NCI-H524 (cell line): ENCODE results near the gene PLEKHN1.
A peak's percentile ranks its signal among the peaks of the same experiment; 100 is the strongest.

Source experiments
- DNase-seq, 2 experiments: peaks; one replicate each; lab custom pipeline; 2025; lab: John Stamatoyannopoulos, UW

PLEKHN1 gene, protein sequence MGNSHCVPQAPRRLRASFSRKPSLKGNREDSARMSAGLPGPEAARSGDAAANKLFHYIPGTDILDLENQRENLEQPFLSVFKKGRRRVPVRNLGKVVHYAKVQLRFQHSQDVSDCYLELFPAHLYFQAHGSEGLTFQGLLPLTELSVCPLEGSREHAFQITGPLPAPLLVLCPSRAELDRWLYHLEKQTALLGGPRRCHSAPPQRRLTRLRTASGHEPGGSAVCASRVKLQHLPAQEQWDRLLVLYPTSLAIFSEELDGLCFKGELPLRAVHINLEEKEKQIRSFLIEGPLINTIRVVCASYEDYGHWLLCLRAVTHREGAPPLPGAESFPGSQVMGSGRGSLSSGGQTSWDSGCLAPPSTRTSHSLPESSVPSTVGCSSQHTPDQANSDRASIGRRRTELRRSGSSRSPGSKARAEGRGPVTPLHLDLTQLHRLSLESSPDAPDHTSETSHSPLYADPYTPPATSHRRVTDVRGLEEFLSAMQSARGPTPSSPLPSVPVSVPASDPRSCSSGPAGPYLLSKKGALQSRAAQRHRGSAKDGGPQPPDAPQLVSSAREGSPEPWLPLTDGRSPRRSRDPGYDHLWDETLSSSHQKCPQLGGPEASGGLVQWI

DNA sequence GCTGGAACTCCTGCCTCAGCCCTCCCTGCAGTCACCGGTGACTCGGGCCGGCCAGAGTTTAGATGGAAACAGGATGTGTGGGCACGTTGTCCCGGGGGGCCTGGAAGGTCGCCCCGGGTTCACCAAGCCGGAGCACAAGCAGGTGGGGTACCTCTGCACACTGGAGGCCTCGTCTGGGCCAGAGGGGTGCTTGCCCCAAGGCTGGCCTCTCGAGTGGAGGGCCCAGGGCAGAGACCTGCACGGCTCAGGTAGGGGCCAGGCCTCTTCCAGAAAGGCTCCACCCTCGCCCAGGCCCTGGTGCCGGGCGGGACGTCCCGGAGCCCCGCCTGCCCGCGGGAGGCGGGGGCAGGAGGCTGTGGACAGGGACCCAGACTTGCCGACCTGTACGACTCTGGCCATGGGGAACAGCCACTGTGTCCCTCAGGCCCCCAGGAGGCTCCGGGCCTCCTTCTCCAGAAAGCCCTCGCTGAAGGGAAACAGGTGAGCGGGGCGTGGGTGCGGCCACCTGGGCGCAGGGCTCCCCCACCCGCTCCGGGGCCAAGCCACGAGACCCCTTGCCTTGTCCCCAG lies at the start of gene PLEKHN1:
Gene PLEKHN1 (plus strand): TSS at position 348 of the 569 bp plus-strand sequence. CDS start 50 bp downstream, at position 398.
- DNase-seq: no peak

DNA sequence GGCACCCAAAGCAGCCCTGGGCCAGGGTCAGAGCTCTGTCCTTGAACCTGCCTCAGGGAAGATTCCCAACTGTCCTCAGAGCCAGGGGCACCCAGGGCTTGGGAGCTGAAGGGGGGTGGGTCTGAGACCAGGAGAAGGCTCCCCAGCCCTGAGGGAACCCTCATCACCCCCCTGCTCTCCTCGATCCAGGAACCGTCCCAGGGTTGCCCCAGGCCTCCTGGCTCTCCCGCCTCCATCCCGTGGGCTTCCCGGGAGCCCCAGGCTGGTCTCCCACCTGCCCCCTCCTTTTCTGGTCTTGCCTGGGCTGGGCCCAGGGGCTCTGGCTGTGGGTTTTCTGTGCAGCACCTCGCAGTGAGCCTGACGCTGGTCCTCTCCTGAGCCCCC lies 49.2 kb upstream of the PLEKHN1 start:
- DNase-seq: no peak

DNA sequence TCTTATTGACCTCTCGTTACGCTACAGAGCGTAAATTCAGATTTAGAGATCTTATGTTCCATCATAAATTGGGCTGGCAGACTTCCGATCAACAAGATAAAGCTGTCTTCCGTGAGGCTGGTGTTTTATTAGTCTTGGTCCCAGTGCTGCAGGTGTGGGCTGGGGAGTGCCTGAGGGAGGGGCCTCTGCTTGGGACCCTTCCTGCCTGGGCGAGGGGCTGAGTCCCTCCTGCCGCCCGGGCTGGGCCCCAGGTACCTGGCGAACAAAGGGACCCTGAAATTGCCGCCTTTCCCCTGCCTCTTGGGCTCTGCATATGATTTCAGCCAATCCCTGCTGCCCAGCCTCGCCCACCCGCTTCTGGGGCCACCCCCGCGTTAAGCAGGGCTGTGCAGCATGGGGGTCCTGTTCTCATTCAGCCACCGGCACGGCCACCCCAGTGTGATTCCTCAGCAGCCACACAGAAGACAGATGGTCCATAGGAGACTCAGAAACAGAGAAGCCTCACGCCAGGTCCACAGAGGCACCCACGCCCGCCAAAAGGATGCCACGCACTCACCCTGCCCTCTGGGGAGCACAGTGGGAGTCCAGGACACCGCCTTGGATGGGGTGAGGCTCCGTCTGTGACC lies 48.7 kb upstream of the PLEKHN1 start:
- DNase-seq: no peak

DNA sequence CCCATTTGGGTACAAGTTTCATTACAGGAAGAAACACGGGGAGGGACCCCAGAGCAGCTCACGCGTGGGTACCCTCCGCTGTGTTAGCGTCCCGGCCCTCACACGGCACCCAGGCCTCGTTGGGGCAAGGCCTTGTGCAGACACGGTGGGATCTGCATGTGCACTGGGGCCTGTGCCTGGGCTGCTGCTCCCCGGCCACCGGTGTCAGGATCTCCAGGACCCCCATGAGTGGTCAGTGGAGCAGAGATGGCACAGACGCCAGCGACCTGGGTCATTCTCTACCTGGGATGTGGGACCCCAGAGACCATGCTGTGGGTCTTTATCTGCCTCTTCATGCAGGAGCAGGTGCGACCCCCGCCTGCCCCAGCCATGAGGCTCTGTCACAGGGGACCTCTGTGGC lies 47.9 kb upstream of the PLEKHN1 start:
- DNase-seq: no peak

DNA sequence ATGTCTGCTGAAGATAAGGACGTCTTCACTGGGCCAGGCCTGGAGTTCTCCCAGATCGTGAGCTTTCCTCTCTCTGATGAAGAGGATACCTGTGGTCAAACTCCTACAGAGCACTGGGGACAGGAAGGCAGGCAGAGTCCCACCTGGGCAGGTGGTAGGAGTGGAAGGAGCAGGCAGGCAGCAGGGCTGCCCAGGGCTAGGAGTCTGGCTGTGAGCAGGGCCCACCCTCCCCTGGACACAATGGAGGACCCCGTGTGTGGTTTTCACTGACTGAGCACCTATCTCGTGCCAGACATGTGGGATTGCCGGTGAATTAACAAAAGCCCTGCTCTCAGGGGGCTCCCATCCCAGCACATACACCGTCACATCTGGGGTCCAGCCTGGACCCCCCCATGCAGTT lies 47.4 kb upstream of the PLEKHN1 start:
- no peak for DNase-seq

DNA sequence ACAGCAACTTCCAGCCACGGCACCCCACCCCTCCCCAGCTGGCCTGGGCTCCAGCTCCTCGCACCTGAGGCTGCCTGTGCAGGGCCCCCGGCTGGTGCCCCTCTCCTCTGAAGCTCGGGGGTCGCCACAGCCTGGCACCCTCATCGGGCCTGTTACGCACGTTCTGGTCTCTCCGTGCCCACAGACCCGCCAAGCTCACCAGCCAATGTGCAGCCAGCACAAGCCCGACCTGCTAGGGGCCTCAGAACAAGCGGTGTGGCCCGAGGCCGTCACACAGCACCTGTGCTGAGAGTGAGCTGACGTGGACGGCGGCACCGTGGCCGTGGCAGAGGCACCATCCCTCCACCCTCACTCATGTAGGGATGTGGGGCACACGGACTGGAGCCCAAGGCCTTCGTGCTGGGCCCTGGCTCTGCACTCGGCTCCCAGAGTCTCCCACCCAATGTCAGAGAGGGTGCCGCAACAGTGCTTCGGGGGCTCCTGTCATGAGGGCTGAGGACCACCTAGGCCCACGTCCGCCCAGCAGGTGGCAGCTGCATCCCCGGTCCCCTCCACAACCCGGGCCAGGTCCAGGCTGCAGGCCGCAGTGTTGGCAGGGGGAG lies 46.9 kb upstream of the PLEKHN1 start:
- DNase-seq: no peak

DNA sequence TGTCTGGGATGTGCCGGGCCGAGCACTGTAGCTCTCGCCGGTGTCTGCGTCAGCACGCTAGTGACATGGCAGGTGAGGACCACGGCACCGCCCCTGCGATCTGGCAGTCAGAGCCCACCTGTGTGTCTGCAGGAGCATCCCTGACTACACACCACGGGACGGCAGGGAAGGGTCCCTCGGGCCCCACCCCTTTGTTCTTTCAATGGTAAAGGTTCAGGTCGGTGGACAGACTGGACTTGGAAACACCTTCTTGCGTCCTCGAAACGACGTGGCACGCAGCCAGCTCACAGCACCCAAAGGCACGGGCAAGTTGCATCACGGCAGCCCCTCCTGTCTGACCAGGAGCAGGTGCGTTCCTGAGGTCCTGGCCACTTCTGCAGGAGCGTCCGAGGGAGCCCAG lies 46.3 kb upstream of the PLEKHN1 start:
- DNase-seq: no peak

DNA sequence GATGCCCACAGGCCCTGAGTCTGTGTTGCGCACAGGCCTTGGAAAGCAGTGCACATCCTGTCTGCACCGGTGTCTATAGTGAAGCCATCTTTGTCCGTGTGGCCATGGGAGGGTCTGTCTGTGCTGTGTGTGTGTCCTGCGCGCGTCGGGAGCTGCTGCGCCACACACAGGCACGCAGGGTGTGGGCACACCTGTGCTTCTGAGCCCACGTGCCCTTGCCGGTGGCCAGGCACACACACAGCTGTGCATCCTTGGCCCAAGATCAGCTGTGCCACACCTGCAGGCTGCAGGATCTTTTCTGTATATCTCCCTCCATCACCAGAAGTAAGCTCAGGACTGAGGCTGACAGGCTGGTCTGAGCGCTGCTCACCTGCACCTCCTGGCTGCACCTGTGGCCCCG lies 45.8 kb upstream of the PLEKHN1 start:
- DNase-seq: no peak

DNA sequence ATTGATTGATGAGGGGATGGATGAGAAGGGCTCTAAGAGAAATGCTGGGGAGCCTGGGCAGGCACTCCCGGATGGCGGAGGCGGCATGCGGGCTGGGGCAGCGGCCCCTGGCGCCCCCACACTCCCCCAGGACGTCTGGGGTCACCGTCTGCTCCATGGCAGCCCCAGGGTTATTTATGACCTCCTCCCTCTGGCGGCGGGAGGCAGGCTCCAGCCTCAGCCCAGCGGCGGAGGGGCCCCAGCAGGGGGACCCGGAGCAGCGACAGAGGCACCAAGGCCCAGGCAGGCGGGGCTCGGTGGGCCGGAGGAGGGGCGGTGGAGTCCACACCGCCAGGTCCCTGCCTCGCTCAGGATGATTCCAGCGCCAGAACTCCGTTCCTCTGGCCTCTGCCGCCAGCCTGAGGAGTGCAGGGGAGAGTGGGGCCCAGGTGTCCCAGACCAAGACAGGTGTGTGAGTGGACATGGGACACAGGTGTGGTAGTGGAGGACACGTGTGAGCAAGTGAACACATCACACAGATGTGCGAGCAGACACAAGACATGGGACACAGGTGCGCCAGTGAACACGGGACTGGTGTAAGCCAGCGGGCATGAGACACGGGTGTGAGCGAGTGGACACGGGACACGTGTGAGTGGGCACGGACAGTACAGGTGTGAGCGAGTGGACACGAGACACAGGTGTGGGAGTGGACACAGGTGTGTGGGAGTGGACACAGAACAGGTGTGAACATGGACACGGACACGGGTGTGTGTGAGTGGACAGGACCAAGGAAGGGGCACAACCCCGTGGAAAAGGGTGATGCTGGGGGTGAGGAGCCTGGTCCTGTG lies 45.1 kb upstream of the PLEKHN1 start:
- DNase-seq: peak; percentile 36 to 68

DNA sequence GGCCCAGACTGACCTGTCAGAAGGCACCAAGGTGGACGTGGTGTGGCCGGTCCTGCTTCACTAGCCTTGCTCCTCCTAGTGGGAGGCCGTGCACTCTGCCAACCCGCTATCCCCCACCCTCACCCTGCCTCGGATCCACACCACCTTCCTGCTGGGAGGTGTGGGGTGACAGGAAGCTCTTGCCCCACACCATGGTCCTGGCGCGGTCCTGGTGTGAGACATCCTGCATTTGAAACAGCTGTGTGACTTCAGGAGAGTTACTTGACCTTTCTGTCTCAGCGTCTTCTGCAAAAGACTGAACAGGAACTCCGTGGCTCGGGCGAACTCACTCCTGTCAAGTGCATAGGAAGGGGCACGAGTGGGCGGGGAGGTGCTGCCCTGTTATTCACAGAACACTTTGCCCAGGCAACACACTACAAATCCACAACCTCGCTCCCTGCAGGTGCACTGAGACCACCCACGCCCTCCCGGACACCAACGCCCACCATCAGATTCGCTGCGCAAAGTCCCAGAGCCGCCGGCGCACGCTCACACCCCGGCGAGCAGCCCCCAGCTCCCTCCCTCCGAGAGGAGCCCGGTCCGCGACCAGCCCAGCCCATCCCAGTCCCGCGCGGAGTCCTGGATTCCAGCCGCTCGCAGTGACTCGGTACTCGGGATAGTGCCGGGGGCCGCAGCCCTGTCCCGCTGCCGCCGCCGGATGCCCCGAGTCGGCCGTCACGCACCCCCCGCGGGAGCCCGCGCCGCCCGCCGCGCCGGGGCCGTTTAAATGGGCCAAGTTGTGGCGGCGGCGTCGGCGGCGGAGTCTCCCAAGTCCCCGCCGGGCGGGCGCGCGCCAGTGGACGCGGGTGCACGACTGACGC lies 42.9 kb upstream of the PLEKHN1 start, which contains the start of gene SAMD11:
Gene SAMD11 (plus strand): TSS at position 793 of the 860 bp plus-strand sequence. CDS start 509 bp downstream, outside the sequence.
- peak; percentile 41 to 77 for DNase-seq

DNA sequence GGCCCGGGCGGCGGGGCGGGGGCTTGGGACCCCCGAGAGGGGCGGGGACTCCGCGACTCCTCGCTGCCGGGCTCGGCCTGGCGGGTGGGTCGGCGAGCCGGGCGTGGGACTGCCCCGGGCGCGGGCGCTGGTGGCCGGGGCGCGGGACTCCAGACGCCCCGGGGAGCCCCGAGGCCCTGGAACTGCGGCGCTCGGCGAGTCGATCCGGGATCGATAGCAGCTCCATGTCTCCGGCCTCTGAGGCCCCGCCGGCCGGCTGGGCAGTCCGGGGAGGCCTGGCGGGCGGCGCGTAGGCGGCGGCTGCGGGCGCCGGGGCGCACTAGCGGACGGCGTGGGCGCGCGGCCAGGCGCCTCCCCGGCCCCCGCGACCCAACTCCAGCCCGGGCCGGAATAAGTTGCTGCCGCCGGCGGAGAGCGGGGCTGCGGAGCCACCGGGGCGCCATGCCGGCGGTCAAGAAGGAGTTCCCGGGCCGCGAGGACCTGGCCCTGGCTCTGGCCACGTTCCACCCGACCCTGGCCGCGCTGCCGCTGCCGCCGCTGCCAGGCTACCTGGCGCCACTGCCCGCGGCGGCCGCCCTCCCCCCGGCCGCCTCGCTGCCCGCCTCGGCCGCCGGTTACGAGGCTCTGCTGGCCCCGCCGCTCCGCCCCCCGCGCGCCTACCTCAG lies 42.2 kb upstream of the PLEKHN1 start:
- no peak for DNase-seq

DNA sequence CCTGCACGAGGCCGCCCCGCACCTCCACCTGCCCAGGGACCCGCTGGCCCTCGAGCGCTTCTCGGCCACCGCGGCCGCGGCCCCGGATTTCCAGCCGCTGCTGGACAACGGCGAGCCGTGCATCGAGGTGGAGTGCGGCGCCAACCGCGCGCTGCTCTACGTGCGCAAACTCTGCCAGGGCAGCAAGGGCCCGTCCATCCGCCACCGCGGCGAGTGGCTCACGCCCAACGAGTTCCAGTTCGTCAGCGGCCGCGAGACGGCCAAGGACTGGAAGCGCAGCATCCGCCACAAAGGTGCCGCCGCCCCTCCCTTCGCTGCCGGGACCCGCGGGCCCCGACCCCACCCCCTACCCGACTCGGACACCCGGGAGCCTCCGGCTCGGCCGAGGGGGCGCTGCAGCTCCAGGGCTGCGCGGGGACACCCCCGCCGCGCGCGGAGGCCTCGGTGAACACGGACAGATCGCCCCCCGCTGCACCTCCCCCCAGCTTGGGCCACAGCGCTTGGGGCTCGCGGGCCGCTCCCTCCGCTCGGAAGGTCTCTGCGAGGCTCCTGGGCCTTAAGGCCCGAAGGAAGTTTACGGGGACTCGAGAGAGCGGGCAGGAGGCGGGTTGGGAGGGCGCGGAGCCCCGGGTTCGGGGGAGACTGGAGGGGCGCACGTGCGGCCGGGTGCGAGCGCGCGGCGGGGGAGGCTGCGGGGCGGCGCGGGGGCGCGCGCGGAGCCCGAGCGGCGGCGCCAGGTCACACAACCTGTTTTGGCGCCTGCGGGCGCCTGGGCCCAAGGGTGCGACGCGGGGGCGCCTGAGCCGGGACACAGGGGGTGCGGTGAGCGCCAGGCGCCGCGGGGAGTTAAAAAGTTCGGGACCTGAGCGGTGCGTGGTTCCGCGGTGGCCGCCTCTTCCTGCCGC lies 41.4 kb upstream of the PLEKHN1 start:
- DNase-seq: peak in 1 of 2 experiments; percentile 37

DNA sequence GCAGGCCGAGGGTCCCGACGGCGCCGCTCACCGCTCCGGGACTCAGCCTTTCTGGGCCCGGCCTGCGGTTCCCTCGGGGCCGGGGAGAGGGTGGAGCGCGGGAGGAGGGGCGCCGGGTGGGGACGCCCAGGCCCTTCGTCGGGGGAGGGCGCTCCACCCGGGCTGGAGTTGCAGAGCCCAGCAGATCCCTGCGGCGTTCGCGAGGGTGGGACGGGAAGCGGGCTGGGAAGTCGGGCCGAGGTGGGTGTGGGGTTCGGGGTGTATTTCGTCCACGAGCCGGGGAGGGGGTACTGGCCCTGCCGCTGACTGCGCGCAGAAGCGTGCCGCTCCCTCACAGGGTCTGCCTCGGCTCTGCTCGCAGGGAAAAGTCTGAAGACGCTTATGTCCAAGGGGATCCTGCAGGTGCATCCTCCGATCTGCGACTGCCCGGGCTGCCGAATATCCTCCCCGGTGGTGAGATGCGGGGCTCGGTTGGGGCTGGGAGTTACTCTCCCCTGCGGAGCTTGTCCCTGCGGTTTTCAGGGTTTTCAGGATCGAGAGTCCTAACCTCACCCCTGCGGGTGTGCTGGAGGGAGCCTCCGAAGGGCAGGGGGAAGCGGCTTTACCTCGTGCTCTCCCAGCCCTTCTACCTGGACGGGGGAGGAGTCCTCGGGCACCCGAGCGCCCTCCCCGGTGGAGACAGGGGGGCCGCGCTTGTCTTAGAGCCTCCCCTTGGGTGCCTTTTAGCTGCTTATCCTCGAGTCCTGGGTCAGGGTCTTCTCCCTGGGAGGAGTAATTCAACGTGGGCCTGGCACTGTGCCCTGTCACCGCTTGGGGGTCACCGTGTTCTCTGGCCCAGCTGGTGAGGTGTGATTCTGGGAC lies 40.5 kb upstream of the PLEKHN1 start:
- peak in 1 of 2 experiments; percentile 31 for DNase-seq

DNA sequence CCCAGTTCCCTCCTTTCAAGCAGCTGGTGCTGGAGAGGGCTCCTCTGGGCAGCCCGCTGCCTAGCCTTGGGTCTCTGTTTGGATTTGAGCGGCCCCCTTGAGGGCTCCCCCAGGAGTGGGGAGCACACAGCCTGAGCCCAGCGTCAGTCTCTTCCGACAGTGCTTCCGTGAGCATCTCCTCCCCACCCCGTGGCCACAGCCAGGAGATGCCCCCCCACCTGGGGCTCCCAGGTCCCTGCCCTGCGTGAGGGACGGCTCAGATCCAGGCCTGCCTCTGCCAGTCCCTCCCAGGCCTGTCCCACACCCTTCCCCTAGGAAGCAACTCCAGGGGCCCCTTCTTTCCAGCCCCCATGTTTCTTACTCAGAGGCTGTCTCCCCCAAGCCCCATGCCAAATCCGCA lies 39.0 kb upstream of the PLEKHN1 start:
- no peak for DNase-seq

DNA sequence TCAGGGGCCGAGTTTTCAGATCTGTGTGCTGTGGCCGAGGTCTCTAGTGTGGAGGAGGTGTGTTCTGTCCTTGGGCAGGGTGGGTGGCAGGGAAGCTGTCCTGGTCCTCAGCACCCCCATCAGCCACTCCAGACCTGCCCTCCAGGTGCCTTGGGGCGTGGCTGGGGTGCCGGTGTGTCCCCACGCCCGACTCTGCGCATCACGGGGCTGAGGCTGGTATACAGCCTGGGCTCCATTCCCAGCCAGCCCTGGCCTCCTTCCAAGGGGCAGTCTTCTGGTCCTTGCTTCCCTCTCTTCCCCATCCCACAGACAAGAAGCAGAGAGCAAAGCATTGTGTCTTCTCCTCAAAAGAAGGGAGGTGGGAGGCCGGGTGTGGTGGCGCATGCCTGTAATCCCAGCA lies 38.5 kb upstream of the PLEKHN1 start:
- no peak for DNase-seq

DNA sequence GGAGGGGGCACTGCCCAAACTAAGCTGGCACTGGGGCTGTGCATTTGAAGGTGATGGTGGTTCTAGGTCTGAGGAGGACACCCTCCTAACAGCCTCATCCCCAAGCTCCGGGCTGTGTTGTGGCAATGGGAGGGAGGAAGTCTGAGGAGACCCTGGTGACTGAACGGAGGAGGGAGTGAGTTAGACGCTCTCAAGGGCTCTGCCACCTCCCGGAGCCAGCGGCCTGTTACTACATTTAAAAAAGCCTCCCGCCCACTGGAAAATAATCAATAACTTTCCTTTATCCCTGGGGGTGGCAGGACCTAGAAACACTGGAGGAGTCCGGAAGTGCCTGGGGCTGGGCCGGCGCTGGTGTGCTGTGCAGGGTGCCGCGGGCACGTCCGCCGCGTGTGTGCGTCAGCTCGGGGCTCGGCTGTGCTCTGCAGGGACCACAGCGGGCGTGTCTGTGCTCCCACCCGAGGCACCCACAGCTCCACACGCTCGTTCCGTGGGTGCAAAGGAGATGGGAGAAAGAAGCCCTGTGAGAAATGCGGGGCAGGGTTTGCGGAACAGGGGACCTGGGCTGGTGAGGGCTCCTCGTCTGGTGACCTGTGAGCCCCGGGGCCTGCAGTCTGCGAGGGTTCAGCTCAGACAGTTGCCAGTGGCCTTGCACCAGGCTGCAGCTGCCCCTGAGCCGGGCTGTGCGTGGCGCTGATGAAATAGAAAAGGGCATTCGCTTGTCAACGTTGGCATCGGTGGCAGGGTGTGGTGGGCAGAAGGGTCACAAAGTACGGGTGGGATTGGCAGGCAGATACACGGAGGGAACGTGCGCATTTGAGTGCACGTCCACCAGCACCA lies 37.2 kb upstream of the PLEKHN1 start:
- no peak for DNase-seq
